Stimulated activated CD4-positive, alpha-beta T cell treated with anti-CD3 and anti-CD28 coated beads, Interleukin-15, amount 100 ng/mL, for 1 hour (primary cell): ENCODE results near the gene NOSTRIN.
"Not testable (repeated sequence)": the region's sequence is repeated elsewhere in the genome, so short reads cannot be mapped to it uniquely, and the experiment has no call there.

Experiments
- DNase-seq, 2 donors: peaks; one replicate each; pipeline ENCODE4 v3.0.0-alpha.2; 2020; ENCODE audit warnings: low read depth in 1 of 2, low spot score in 1 of 2

NOSTRIN gene

DNA sequence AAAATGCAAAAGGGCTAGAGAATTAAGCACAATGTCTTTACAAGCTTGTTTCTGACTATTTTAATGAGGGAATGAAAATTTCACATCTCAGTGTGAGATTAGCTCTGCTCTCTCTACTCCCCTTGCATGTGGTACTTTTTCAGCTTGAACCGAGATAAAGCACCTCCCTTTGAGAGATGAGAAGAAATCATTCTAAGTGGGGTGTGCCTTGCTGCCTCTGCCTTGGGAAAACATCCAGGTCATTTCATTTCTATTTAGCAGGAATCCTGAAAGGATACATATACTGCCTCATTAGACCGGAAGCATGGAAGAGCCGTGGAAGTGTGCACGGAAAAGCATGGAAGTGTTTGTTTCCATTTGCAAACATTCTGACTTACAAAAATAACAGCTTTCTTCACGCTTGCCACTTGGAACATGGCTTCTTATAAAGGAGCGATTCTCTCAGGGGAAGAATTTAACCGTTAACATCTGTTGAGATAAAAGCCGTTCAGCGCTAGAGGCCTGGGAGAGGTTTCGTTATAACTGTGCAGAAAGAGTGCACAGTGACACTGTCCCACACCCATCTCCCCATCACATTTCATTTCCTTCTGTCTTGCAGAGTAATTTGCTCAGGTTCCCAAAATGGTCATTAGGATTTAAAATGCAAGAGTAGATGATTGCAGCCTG, 16.7 kb downstream of the NOSTRIN start:
- DNase-seq = no peak

DNA sequence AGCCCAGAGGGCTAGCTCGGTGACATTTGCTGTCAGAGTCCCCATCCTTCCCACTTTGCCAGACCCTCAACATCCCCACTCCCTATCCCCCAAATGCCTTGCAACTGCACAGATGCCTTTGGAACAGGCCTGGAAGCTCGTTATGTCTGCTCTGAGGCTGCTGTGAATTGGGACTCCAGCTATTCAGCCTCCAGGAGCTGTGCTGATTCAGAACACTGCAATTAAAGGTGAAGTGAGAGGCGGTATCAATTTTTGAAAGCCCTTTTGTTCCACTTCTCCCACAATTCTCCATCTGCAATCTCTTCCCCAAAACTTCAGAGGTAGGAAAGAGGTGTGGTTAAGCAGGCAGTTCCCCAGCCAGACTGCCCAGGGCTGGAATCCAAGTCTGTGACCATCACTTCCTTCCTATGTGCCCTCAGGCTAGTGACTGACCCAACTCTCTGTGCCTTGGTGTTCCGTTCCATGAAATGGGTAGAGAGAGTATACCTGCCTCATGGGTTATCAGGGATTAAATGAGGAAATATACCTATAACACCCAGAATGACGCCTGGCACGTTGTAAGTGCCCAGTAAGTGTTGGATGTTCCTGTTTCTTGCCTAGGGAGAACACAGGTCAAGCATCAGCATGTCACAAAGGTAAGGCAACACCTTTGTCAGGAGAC, 17.5 kb downstream of the NOSTRIN start:
- DNase-seq = no peak

DNA sequence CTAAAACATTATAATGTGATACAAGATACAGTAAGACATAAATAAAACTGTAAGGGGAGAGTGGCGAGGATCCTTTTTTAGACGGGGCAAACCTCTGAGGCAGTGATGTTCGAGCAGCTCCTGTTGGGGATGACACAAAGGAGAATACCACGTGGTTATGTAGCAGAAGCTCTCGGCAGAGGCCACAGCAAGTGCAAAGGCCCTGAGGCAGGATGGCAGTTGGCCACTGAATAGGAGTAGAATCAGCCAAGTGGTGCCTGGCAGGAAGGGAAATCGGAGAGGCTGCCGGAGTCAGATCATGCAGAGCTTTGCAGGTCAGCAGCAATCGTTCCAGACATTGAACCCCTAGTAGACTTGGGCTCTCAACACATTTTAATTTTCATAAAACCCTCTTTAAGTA, 19.1 kb downstream of the NOSTRIN start:
- no peak for DNase-seq

- DNase-seq = no peak
Measured at GRCh38 chr2:168821992-168822391, 19.6 kb downstream of the NOSTRIN start.

DNA sequence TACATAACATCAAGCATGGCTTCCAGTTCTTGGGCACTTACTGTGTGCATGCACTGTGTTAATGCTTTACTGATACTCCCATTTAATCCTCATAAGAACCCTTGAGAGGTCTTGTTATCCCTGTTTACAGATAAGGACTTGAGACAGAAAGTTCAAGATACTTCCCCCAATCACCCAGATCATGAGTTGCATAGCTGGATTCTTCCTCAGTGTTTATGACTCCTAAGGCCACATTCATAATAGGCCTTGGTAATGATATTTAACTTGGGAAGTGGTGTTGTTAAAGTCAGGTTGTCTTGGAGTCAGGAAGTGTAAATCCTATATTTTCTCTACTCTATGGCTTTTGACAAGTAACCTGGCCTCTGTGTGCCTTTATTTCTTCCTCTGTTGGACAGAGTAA, 22.7 kb downstream of the NOSTRIN start:
- DNase-seq = no peak

GRCh38 chr2:168830958-168831357, 28.5 kb downstream of the NOSTRIN start:
- no peak for DNase-seq

DNA sequence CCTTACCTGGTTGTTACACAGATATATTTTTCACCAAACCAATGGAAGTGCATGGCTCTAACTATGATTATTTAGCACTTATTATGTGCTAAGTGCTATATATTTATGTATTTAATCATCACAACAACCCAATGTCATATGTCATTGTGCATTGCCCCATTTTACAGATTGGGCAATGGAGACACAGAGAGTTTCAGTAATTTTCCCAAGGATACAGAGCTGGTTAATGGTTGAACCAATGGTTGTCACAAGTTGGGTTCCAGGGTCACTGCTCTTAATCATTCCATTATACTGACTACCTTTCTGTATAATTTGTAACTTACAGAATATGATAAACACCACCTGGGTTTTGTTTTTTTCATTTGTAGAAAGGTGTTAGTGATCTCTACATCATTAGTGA, 29.2 kb downstream of the NOSTRIN start:
- no peak for DNase-seq

GRCh38 chr2:168835969-168836368, 33.5 kb downstream of the NOSTRIN start:
- no peak for DNase-seq

- DNase-seq = no peak
Measured at GRCh38 chr2:168841445-168841844, 39.0 kb downstream of the NOSTRIN start.

GRCh38 chr2:168843253-168843652, 40.8 kb downstream of the NOSTRIN start:
- no peak for DNase-seq

DNA sequence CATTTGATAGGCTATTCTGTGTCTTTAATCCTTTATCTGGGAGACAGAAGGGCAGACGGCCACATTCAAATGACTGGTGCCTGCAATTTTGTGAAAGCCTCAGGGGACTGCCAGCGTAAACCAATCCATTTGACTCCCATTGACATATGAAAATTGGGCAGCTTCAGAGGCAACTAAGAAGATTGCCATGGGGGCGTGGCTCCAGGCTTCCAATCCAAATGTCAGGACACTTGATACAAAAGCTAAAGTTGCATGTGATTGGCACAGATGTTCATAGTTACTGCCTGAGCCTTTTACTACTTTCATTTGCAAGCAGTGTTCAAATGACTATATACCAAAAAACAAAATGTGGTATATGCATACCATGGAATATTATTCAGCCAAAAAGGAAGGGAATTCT, 45.8 kb downstream of the NOSTRIN start:
- DNase-seq = no peak

GRCh38 chr2:168849610-168850009, 47.2 kb downstream of the NOSTRIN start:
- DNase-seq = no peak

GRCh38 chr2:168850846-168851245, 48.4 kb downstream of the NOSTRIN start:
- DNase-seq = no peak

DNA sequence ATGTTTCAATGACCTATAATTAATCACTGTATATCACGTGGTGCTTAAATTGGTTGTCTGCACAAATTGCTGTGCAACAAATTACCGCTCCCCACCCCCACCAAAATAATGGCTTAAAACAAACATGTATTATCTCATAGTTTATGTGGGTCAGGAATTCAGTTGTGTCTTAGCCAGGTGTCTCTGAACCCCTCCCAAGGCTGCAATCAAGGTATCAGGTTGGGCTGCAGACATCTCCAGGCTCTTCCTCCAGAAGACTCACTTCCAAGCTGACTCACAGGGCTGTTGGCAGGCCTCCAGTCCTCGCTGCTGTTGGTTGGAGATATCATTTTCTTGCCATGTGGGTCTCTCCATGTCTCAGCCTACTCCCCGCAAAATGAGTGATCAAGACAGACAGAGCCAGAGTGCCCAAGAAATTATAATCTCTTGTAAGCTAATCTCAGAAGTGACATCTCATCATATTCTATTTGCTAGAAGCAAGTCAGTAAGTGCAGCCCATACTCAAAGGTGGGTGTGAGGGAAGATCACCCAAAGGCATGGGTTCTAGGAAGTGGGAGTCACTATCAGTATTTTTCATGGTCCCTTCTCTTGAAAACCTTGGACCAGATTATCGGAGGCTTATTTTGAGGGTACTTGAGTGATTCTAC, 49.4 kb downstream of the NOSTRIN start:
- DNase-seq = no peak

GRCh38 chr2:168852481-168852880, 50.0 kb downstream of the NOSTRIN start:
- DNase-seq = no peak

GRCh38 chr2:168853471-168853870, 51.0 kb downstream of the NOSTRIN start:
- no peak for DNase-seq

DNA sequence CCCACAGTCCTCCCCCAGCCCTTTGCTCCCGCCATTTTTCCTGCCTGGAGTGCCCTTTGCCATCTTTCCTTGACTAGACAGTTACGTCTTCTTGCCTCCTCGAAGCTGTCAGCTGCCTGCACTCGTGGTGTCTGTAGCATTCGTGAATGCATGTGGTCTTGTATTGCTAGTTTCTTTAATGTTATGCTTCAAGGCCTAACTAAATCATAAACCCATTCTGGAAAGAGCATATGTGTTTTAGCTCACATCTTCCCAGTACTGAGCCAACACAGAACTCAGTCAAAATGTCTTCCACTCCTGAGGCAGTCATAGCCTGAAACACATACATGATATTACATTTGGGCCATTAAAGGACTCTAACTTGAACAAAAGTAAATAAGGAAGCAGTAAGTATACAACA, 52.2 kb downstream of the NOSTRIN start:
- DNase-seq = no peak

GRCh38 chr2:168855601-168856000, 53.2 kb downstream of the NOSTRIN start:
- no peak for DNase-seq

GRCh38 chr2:168858146-168858545, 55.7 kb downstream of the NOSTRIN start:
- no peak for DNase-seq

GRCh38 chr2:168867164-168867563, 64.7 kb downstream of the NOSTRIN start:
- not testable (repeated sequence) for DNase-seq

DNA sequence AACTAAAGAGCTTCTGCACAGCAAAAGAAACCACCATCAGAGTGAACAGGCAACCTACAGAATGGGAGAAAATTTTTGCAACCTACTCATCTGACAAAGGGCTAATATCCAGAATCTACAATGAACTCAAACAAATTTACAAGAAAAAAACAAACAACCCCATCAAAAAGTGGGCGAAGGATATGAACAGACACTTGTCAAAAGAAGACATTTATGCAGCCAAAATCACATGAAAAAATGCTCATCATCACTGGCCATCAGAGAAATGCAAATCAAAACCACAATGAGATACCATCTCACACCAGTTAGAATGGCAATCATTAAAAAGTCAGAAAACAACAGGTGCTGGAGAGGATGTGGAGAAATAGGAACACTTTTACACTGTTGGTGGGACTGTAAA, 67.9 kb downstream of the NOSTRIN start:
- not testable (repeated sequence) for DNase-seq

- not testable (repeated sequence) for DNase-seq
Measured at GRCh38 chr2:168870824-168871223, 68.4 kb downstream of the NOSTRIN start.
